Subcutaneous adipose tissue (tissue), 4 donors: Measurements from ENCODE around the gene CRB1. TPM values are rescaled to one million over a fixed set of nuclear protein-coding genes. Genes with fewer than 3 reads are reported as not detected.

ENCODE experiments used
- total RNA-seq, 4 donors: library from RNA; depleted of rRNA; stranded (reverse); fragments of >200 nt; gene quantifications; one replicate each; pipeline ENCODE4 v1.1.0, GENCODE V29; 2016
- TF ChIP-seq, protein P1 (sequence below): fragments of 450-650 bp; IDR thresholded peaks from one replicate; pipeline ENCODE4 v1.5.1; 2016; ENCODE audit warnings: low read depth, mild to moderate bottlenecking, control low read depth, antibody characterized with exemption, moderate library complexity

CRB1 gene
- total RNA-seq, 4 donors from 2014 or later: 0.34 to 0.94 (median 0.66) TPM; not detected in 1

DNA sequence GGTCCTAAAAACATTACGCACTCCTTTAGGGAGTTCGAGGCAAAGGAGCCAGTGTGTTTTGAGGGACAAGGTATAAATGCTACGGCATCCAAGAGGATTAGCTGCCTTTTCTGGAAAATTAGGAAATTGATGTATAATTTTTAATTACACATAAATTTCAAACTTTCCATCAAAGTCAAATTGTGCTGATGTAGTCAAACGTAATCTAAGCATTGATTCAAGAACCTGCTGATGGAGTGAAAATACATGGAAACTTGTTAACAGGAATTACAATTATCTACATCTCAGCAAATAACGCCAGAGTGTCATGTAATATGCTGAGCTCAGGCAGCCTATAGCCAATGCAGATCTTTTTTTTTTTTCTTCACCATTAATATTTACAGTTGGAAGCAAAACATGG is 194.5 kb downstream of the CRB1 start:
- TF ChIP-seq, protein P1, sequence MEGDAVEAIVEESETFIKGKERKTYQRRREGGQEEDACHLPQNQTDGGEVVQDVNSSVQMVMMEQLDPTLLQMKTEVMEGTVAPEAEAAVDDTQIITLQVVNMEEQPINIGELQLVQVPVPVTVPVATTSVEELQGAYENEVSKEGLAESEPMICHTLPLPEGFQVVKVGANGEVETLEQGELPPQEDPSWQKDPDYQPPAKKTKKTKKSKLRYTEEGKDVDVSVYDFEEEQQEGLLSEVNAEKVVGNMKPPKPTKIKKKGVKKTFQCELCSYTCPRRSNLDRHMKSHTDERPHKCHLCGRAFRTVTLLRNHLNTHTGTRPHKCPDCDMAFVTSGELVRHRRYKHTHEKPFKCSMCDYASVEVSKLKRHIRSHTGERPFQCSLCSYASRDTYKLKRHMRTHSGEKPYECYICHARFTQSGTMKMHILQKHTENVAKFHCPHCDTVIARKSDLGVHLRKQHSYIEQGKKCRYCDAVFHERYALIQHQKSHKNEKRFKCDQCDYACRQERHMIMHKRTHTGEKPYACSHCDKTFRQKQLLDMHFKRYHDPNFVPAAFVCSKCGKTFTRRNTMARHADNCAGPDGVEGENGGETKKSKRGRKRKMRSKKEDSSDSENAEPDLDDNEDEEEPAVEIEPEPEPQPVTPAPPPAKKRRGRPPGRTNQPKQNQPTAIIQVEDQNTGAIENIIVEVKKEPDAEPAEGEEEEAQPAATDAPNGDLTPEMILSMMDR: no peak

DNA sequence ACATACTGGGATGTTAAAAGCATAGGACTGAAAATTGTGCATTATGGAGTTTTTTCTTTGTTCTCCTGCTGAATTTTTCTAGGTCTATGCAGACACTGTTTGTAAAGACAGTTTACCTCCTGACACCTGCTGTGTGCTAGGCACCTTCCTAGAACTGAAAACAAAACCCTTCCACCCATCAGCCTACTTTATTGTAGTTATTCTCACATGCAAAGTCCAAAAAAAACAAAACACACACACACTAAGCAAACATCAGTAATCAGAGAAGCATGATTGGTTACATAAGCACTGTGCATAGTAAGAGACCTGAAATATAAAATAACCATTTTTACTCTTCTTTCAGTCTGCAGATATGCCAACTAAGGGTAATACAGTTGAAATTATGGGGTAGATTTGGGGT is 195.1 kb downstream of the CRB1 start:
- TF ChIP-seq, protein P1: no peak

DNA sequence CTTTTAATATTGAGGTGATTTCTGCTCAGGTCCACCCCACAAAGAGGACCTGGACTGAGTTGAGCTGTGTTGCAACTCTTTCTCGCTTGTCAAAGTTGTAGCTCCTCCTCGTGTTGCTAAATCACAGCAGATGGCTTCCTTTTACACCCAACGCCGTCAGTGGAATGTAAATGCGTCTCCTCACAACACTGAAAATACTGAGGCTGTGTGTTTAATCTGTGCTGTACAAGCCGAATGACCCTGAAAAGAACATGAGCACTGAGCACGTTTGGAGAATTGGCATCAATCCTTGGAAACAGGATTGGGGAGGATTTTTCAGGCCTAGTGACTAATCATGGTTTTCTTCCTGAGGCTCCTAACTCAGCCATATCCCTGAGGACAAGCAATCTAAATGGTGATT is 196.0 kb downstream of the CRB1 start:
- TF ChIP-seq, protein P1: no peak

DNA sequence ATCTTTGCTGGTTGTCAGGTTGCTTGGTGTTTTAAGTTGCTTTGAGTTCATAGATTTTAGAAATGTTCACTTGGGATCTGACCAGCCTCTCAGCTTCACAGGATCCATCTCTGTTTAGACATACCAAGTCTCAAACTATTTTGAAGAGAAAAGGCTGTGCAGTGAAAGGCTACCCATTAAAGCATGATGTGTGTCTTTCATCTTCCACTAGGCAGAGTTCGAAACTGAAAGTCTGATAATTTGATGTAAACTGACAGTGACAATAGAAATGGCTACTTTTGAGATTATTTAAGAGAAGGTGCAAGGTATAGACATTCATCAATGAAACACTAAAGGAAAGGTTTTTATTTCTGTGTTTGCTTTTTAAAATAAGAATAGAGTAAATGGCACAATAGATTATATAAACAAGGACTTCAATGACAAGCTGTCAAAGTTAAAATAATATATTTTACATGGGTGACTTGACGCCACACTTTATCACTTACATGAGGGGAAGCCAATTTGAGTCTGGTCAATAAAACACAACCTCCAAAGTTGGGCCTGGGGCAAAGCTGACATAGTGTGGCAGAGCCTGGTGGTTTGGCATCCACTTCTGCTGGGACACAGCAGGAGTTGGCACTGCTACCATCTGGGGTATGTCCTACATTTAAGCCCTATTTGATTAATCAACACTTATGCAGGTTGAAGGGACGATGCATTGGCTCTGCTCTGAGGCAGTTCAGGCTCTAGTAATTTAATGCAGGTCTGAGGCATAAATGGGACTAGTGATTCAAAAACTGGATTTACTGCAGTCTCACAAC is 197.7 kb downstream of the CRB1 start:
- TF ChIP-seq, protein P1: no peak

DNA sequence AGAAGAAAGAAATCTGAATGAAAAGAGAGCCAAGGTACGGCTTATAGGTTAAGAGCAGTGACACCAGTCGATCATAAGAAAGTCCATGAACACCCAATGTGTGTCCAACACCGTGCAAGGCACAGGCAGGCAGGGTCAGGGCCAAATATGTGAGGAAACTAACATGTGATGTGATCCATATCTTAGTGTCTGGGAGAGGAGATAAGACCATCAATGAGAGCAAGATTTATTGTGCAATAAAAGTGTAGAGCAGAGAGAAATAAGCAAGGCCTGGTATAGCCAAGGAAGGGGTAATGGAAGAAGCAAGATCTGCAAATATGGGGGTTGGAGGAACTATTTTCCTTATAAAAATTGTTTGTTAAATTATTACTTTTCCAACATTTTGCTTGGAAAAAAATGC is 198.8 kb downstream of the CRB1 start:
- TF ChIP-seq, protein P1: no peak

DNA sequence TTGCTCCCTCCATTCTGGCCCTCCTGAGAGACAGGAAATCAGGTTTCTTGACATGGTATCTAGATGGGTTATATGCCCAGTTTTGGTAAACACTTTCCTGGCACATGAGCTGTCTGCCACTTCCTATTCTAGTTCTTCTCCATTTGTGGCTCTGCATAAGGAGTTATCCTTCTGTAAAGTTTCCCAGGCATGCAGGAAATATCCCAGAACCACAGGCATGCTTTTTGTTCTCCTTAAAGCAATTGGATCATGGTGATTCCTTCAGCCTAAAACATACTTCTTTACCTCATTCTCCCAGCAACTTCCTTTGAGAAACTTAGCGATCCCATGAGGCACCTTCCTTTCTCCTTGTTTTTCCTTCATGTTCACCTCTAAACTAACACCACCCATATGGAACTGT is 199.8 kb downstream of the CRB1 start:
- TF ChIP-seq, protein P1: no peak

DNA sequence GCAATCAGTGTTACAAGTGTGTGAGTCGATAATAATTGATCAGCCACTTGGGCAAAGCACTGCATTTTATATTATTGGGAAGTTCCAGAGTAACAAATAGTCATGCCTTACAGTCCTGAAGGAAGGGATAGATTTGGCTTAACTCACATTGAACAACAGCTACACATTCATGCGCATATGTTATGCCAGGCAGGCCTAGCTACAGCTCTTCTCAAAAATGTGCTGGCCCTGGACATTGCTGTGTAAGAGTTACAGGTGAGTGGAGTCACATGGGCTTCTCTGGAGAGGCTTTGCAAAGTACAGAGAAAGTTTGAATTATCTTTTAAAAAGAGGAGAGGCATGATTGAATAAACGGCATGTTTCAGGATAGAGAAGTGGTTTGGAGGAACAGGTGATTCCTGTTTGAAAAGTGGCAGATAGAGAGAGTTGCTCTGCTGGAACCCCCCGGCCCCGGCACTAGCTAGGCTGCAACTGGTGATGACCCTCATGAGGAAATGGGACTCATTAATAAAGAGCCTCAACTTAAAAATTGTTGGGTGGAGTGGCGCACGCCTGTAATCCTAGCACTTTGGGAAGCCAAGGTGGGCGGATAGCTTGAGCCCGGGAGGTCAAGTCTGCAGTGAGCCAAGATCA is 200.6 kb downstream of the CRB1 start:
- TF ChIP-seq, protein P1: no peak
